KBM-7 (cell line): ENCODE data around the gene HSPB2.
A peak's percentile ranks its signal among the peaks of the same experiment; 100 is the strongest.
"Not testable (repeated sequence)": the region's sequence is repeated elsewhere in the genome, so short reads cannot be mapped to it uniquely, and the experiment has no call there.

Source experiments
- DNase-seq: peaks from one replicate; pipeline ENCODE4 v3.0.0-alpha.2; 2015
- in situ Hi-C: fragments of 300-500 bp; cut with MboI; formaldehyde crosslinking; loops from 2 replicates; pipeline ENCODE4 v1.14.3; 2020; ENCODE audit warnings: low sequenced_read_pairs, low pct_unique_long_range_greater_than_20kb, mixed read lengths

Gene HSPB2

DNA sequence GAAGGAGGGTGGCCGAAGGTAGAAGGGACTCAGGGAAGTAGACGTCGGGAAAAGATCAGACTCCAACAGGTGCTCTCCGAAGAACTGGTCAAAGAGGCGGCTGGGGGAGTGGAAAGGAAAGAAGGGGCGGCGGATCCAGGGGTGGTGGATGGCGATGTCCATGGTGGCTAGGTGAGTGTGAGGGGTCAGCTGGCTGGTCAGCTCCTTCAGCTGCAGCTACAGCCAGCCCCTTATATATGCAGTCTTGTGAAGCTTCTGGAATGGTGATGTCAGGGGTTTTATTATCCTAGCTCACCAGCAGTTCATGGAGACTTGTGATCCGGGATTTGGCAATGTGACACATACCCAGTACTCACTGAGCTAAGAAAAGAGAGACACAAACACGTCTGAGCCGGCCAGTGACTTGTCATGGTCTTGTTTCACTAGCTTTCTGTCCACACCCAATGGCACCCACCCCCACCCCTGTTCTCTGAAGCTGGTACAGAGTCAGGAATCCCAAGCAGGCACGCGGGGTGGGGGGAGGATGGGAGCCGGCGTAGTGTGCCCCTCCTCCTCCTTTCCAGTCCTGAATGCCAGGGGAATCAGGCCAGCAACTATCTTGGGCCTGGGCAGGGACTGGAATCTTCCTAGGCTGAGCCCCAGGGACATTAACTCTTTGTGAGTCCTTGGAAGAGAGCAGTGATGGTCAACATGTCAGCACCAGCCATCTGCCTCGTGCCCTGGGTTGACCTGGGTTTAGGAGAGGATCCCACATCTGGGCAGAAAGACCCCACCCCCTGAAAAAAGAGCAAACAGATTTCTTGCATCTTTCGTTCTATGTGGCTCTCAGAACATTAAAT is 752 bp upstream of the HSPB2 start, which contains the start of gene CRYAB:
Gene CRYAB, minus strand, starts transcription at position 208 of the 839 bp plus-strand sequence. Its CDS starts 46 bp downstream, at position 162.
- in situ Hi-C loops, result no loop called here
- no peak for DNase-seq

GRCh38 chr11:111913031-111913861 is 712 bp downstream of the HSPB2 start:
- no peak for DNase-seq
- in situ Hi-C loops, result no loop called here

- in situ Hi-C loops, result no loop called here
- DNase-seq, result no peak
These were observed 1.5 kb downstream of the HSPB2 start for GRCh38 chr11:111913997-111914396.

DNA sequence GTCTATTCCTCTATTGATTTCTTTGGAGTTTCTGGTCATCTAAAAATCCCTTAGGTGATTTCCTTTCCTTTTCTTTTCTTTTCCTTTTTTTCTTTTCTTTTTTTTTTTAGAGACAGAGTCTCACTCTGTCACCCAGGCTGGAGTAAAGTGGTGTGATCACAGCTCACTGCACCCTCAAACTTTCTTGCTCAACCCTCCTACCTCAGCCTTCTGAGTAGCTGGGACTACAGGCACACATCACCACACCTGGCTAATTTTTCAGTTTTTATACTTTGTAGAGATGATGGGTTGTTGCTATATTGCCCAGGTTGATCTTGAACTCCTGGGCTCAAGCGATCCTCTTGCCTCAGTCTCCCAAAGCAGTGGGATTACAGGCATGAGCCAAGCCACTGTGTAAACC is 4.2 kb downstream of the HSPB2 start:
- DNase-seq, result no peak
- in situ Hi-C loops, result no loop called here

DNA sequence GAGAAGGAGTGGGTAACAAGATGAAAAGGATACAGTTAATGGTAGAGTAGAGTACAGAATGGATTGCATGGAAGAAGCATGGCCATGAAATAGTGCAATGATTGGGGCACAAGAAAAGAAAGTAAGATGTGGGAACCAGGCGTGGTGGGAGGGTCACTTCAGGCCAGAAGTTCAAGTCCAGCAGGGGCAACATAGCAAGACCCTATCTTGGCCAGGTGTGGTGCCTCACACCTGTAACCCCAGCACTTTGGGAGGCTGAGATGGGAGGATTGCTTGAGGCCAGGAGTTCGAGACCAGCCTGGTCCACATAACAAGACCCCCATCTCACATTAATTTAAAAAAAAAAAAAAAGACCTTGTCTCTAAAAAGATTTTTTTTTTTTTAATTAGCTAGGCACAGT is 4.8 kb downstream of the HSPB2 start:
- in situ Hi-C loops, result no loop called here
- no peak for DNase-seq

DNA sequence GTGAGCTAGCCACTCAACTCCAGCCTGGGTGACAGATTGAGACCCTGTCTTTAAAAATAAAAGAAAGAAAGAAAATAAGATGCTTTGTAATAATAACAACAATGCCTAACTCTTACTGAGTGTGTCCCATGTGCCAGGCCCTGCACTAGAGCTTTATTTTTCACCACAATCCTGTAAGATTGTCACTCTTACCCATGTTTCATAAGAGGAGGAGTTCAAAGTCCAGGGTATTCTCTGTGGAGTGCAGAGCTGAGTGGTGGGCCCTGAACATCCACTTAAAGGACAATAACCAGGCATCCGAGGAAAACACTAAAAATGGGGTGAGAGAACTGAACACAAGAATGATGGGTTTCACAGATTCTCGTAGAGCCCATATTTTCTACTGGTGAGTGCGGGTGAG is 5.3 kb downstream of the HSPB2 start:
- in situ Hi-C loops, result no loop called here
- DNase-seq, result no peak

DNA sequence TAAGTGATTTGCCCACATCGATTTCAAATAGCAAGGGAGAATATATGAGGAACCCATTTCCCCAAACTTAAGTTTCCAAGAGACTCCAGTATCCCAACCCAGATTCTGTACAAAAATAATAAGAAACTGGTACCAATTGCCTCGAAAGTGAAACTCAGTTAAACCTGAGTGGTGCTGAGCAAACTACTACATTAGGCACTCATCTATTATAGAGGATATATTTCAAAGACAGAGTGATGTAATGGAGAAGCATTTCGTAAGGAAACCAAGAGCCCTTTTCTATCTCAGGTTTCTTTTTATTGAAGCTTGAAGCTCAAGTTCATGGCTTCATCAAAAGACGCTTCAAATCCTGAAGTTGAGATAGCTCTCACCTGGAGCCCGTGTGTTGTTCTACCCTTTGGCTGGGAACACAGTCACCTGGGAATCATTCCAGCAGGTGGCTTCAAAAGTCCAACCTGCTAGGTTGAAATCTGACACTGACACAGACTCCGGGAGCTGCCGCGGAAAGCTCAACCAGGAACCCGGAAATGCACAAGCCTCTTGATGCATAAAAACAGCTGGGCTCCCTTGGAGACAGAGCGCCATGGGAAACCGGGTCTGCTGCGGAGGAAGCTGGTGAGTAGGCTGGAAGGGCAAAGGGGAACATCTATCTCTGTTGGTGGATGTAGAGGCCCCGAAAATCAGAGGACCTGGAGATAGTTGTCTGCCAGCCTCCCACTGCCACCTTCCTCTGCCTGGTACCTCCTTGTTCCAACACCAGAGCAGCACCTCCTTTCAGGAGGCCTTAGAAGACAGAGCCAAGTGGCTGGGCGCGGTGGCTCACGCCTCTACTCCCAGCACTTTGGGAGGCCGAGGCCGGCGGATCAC is 6.1 kb downstream of the HSPB2 start, which contains the start of gene C11orf52:
Gene C11orf52, plus strand, starts transcription at position 524 of the 867 bp plus-strand sequence. Its CDS starts 60 bp downstream, at position 584.
- in situ Hi-C loops, result no loop called here
- no peak for DNase-seq

GRCh38 chr11:111920908-111921307 is 8.4 kb downstream of the HSPB2 start:
- no peak for DNase-seq
- in situ Hi-C loops, result no loop called here

DNA sequence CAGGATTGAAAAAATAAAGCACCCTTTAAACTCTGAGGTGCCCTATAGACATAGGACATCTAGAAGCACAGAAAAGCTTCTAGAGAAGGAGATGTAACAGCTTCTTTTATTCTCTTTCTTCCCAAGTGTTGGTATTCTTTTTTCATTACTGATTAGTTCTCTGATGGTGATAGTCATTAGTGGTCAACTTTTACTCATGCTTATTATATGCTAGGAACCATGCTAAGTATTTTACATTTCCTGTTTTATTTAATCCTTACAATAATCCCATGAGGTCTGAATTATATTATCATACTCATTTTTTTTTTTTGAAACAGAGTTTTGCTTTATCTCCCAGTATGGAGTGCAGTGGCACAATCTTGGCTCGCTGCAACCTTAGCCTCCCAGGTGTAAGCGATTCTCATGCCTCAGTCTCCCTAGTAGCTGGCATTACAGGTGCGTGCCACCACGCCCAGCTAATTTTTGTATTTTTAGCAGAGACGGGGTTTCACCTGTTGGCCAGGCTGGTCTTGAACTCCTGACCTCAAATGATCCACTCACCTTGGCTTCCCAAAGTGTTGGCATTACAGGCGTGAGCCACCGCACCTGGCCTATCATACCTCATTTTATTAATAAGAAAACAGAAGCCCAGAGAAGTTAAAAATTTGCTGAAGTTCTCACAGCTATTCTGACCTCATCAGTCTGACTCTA is 9.2 kb downstream of the HSPB2 start:
- in situ Hi-C loops, result no loop called here
- DNase-seq, result no peak

DNA sequence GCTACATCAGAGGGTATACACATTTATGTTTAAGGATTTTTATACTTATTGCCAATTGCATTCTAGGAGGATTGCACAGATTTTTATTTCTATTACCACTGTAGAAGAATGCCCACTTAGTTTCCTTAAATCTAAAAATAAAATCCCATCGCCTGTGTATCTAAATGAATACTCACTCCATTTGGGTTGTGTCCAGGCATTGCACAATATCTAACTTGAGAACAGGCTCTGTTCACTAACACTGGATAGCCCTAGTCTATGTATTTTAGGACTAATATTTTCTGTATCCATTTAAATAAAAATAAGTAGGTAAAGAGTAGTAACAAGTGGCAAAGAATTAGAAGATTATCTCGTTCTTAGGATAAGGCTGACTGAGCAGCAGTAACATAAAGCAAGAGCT is 10.3 kb downstream of the HSPB2 start:
- in situ Hi-C loops, result no loop called here
- no peak for DNase-seq

GRCh38 chr11:111923351-111923788 is 10.8 kb downstream of the HSPB2 start:
- in situ Hi-C loops, result no loop called here
- DNase-seq, result no peak

GRCh38 chr11:111923951-111924350 is 11.4 kb downstream of the HSPB2 start:
- in situ Hi-C loops, result no loop called here
- no peak for DNase-seq

GRCh38 chr11:111925953-111926352 is 13.4 kb downstream of the HSPB2 start:
- in situ Hi-C loops, result no loop called here
- DNase-seq, result no peak

- DNase-seq, result peak; percentile 95
- in situ Hi-C loops, result no loop called here
These were observed 14.2 kb downstream of the HSPB2 start for GRCh38 chr11:111926505-111927391.

GRCh38 chr11:111930472-111930871 is 17.9 kb downstream of the HSPB2 start:
- in situ Hi-C loops, result no loop called here
- no peak for DNase-seq

- in situ Hi-C loops, result no loop called here
These were observed 20.0 kb downstream of the HSPB2 start for GRCh38 chr11:111932611-111932950.

DNA sequence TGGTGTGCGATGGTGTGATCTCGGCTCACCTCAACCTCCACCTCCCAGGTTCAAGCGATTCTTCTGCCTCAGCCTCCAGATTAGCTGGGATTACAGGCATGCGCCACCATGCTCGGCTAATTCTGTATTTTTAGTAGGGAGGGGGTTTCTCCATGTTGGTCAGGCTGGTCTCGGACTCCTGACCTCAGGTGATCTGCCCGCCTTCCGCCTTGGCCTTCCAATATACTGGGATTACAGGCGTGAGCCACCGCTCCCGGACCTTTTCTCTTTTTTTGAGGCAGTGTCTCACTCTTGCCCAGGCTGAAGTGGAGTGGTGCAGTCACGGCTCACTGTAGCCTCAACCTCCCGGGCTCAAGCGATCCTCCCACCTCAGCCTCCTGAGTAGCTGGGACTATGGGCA is 20.6 kb downstream of the HSPB2 start:
- in situ Hi-C loops, DNase-seq: not testable (repeated sequence)

More at GRCh38 chr11:111932611-111932950, 20.0 kb downstream of the HSPB2 start:
- DNase-seq, result no peak

GRCh38 chr11:111933872-111934271 is 21.3 kb downstream of the HSPB2 start:
- in situ Hi-C loops, result no loop called here
- DNase-seq, result no peak
